Measurements from ENCODE around the gene RCOR3. TPM values are rescaled to one million over a fixed set of nuclear protein-coding genes. Genes with fewer than 3 reads are reported as not detected.
"Not testable (repeated sequence)": the region's sequence is repeated elsewhere in the genome, so short reads cannot be mapped to it uniquely, and the experiment has no call there.

Gene RCOR3
- polyA plus RNA-seq (2013, experiment 1 of 2) = 21.9 TPM
- polyA plus RNA-seq (2013, experiment 2 of 2) = 33.5 TPM

DNA sequence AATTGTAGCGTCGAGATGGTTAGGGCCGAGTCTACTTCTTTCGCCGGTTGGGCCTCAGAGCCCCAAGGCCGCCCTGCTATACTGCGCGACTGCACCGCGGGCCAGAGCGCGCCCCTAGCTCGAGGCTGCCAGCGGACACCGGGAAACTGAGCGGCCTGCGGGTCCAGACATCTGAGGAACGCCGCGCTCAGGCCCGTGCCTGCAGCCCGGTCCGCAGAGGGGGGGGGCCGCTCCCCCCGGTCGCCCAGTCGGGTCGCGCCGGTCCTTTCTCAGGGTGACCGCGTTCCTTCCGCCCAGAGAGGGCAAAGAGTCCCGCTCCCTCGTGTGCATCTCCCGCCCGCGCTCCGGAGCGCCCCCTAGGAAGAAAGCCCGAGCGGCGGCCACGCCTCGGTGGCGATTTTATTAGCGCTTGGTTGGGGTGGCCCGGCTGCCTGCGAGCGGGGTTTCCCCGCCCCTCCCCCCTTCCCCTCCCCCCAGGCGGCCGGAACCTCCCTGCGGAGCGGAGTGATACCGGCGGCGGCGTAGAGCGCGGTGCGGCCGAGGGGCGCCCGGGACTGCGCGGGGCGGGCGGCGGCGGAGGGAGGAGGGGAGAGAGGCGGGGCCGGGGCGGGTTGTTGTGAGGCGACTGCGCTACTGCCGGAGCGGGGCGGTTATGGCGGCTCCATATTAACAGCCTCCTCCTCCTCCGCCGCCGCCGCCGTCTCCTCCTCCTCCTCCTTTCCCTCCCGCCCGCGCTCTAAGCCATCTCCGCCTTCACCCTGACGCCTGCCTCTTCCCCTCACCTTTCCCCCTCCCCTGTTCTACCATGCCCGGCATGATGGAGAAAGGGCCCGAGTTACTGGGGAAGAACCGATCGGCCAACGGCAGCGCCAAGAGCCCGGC lies at the start of gene RCOR3:
Gene RCOR3 (plus strand): TSS at position 611 of the 882 bp plus-strand sequence. CDS start 195 bp downstream, at position 806.
- Histone ChIP-seq H3K4me1 (ENCODE audit: control insufficient read depth, insufficient read depth, low read length, poor library complexity, severe bottlenecking) (peaks cover 11% of the 10 kb centered on the region), H3K36me3 (ENCODE audit: control insufficient read depth, insufficient read depth, low read length) (peaks cover 3% of the 10 kb centered on the region), H3K9me3 (ENCODE audit: control insufficient read depth, low read length) (no peaks in the 10 kb centered on the region), H3K27ac (ENCODE audit: low read depth, low read length, severe bottlenecking) (peak within 1 kb of the TSS; percentile 93), H3K4me3 (ENCODE audit: extremely low read depth, insufficient read depth, low read length, poor library complexity, severe bottlenecking) (peak within 1 kb of the TSS; percentile 73)
- 0% methylated on average over 54 to 57 of the region's 97 CpGs for WGBS, 2 experiments (ENCODE audit: insufficient coverage in 2 of 2)

DNA sequence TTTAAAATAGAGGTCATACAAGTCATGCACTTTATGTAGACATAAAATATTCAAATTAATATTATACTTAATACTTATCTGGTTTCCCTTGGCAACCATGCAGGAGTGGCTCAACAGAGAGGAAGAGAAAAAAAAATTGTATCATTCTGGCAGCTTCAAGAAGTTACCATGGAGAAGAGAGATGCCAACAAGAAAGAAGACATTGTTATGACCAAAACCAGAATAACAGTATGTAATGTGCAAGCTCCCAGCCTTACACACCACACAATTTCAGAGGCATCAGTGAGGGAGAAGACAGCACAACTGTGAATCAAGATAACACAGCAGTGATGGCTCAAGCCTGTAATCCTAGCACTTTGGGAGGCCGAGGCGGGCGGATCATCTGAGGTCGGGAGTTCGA lies 49.1 kb upstream of the RCOR3 start:
- Histone ChIP-seq H3K9me3 (ENCODE audit: control insufficient read depth, low read length) (peaks cover 3% of the 10 kb centered on the region), H3K36me3 (ENCODE audit: control insufficient read depth, insufficient read depth, low read length) (no peaks in the 10 kb centered on the region), H3K4me3 (ENCODE audit: extremely low read depth, insufficient read depth, low read length, poor library complexity, severe bottlenecking) (no peak overlapping the region), H3K27ac (ENCODE audit: low read depth, low read length, severe bottlenecking) (no peak overlapping the region), H3K4me1 (ENCODE audit: control insufficient read depth, insufficient read depth, low read length, poor library complexity, severe bottlenecking) (no peaks in the 10 kb centered on the region)
- no CpG with 5 or more reads among the region's 5 CpGs for WGBS, 2 experiments (ENCODE audit: insufficient coverage in 2 of 2)

DNA sequence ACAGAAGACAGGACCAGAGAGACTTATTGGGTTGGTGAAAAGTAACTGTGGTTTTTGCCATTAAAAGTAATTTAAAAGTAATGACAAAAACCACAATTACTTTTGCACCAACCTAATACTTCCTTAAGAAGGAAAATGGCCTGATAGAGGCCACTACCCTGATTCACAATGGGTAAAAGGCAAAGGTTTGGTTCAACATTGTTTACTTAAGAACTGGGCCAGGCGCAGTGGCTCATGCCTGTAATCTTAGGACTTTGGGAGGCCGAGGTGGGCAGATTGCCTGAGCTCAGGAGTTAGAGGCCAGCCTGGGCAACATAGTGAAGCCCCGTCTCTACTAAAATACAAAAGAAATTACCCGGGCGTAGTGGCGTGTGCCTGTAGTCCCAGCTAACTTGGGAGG lies 48.2 kb upstream of the RCOR3 start:
- Histone ChIP-seq H3K4me3 (ENCODE audit: extremely low read depth, insufficient read depth, low read length, poor library complexity, severe bottlenecking) (no peak overlapping the region), H3K36me3 (ENCODE audit: control insufficient read depth, insufficient read depth, low read length) (no peaks in the 10 kb centered on the region), H3K27ac (ENCODE audit: low read depth, low read length, severe bottlenecking) (no peak overlapping the region), H3K4me1 (ENCODE audit: control insufficient read depth, insufficient read depth, low read length, poor library complexity, severe bottlenecking) (no peaks in the 10 kb centered on the region), H3K9me3 (ENCODE audit: control insufficient read depth, low read length) (peaks cover 3% of the 10 kb centered on the region)
- WGBS, 2 experiments (ENCODE audit: insufficient coverage in 2 of 2) = 84 to 96% methylated on average over 3 to 6 of the region's 6 CpGs

DNA sequence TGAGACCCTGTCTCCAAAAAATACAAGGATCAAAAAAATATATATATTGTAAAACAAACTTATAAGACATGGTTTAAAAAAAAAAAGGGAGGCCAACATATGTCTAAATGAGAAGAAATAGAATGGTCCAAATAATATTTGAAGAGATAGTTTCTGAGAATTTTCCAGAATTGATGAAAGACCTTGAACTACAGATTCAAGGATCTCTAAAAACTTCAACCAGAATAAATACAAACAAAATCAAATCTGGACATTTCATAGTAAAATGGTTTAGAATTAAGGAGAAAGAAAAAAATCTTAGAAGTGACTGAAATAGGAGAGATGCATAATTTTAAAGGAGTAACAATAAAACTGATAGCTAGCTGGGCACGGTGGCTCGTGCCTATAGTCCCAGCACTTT lies 45.5 kb upstream of the RCOR3 start:
- no peak overlapping the region for H3K4me3 ChIP-seq (ENCODE audit: extremely low read depth, insufficient read depth, low read length, poor library complexity, severe bottlenecking)
- 90 to 100% methylated on average over 2 of the region's 2 CpGs for WGBS, 2 experiments (ENCODE audit: insufficient coverage in 2 of 2)
- H3K9me3 ChIP-seq (ENCODE audit: control insufficient read depth, low read length) = no peaks in the 10 kb centered on the region
- no peaks in the 10 kb centered on the region for H3K36me3 ChIP-seq (ENCODE audit: control insufficient read depth, insufficient read depth, low read length)
- H3K4me1 ChIP-seq (ENCODE audit: control insufficient read depth, insufficient read depth, low read length, poor library complexity, severe bottlenecking) = no peaks in the 10 kb centered on the region
- H3K27ac ChIP-seq (ENCODE audit: low read depth, low read length, severe bottlenecking) = no peak overlapping the region

DNA sequence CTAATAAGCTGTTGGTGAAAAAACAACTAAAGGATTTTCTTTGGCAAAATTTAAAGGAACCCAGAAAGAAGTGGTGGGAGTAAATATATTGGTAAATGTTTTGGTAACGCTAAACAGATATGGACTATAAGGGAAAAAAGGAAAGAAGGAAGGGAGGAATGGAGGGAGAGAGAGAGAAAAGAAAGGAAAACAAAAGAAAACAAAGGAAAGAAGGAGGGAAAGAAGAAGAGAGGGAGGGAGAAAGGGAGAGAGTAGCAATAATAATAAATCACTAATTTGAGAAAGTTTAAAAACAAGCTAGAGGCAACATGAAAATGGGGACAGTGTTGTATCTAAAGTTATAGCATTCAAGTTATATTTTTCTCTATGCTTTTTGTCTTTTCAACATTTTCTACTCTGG lies 43.6 kb upstream of the RCOR3 start:
- no peaks in the 10 kb centered on the region for H3K9me3 ChIP-seq (ENCODE audit: control insufficient read depth, low read length)
- no peak overlapping the region for H3K27ac ChIP-seq (ENCODE audit: low read depth, low read length, severe bottlenecking)
- no peak overlapping the region for H3K4me3 ChIP-seq (ENCODE audit: extremely low read depth, insufficient read depth, low read length, poor library complexity, severe bottlenecking)
- no peaks in the 10 kb centered on the region for H3K4me1 ChIP-seq (ENCODE audit: control insufficient read depth, insufficient read depth, low read length, poor library complexity, severe bottlenecking)
- no peaks in the 10 kb centered on the region for H3K36me3 ChIP-seq (ENCODE audit: control insufficient read depth, insufficient read depth, low read length)
- WGBS, 2 experiments (ENCODE audit: insufficient coverage in 2 of 2) = 100% methylated on average over 1 of the region's 1 CpG

DNA sequence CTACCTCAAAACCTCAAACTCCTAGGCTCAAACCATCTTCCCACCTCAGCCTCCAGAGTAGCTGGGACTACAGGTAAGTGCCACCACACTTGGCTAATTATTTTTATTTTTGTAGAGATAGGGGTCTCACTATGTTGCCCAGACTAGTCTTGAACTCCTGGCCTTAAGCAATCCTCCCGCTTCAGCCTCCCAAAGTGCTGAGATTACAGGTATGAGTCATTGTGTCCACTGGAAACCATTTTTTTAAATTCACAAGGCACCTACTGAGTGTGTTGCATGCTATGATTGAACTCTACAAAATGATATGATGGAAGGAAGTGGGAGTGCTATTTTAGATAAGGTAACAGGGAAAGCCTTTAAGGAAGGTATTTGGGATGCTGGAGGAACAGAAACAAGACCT lies 41.8 kb upstream of the RCOR3 start:
- Histone ChIP-seq H3K36me3 (ENCODE audit: control insufficient read depth, insufficient read depth, low read length) (no peaks in the 10 kb centered on the region), H3K9me3 (ENCODE audit: control insufficient read depth, low read length) (no peaks in the 10 kb centered on the region), H3K4me1 (ENCODE audit: control insufficient read depth, insufficient read depth, low read length, poor library complexity, severe bottlenecking) (no peaks in the 10 kb centered on the region), H3K4me3 (ENCODE audit: extremely low read depth, insufficient read depth, low read length, poor library complexity, severe bottlenecking) (no peak overlapping the region), H3K27ac (ENCODE audit: low read depth, low read length, severe bottlenecking) (no peak overlapping the region)
- 100% methylated on average over 1 of the region's 1 CpG; no CpG with 5 or more reads in 1 of the 2 experiments for WGBS, 2 experiments (ENCODE audit: insufficient coverage in 2 of 2)

DNA sequence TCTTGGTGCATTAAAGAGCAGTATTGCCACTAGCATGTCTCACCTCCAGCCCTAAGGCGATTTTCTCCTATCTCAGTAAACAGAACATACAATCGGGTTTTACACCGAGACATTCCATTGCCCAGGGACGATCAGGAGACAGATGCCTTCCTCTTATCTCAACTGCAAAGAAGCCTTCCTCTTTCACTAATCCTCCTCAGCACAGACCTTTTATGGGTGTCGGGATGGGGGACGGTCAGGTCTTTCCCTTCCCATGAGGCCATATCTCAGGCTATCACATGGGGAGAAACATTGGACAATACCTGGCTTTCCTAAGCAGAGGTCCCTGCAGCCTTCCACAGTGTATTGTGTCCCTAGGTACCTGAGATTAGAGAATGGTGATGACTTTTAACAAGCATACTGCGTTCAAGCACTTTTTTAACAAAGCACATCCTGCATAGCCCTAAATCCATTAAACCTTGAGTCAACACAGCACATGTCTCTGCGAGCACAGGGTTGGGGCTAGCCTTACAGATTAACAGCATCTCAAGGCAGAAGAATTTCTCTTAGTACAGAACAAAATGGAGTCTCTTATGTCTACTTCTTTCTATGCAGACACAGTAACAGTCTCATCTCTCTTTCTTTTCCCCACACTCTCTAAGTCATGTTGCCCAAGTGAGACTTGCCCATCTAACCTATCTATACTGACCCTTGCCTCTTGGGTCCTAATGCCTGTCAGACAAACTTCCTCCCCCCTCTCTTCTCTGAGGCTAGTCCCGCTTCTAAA lies 36.5 kb upstream of the RCOR3 start:
- 87 to 90% methylated on average over 7 to 8 of the region's 9 CpGs for WGBS, 2 experiments (ENCODE audit: insufficient coverage in 2 of 2)
- not testable (repeated sequence) for H3K4me3 ChIP-seq (ENCODE audit: extremely low read depth, insufficient read depth, low read length, poor library complexity, severe bottlenecking); H3K36me3 ChIP-seq (ENCODE audit: control insufficient read depth, insufficient read depth, low read length); H3K27ac ChIP-seq (ENCODE audit: low read depth, low read length, severe bottlenecking); H3K4me1 ChIP-seq (ENCODE audit: control insufficient read depth, insufficient read depth, low read length, poor library complexity, severe bottlenecking); H3K9me3 ChIP-seq (ENCODE audit: control insufficient read depth, low read length)

DNA sequence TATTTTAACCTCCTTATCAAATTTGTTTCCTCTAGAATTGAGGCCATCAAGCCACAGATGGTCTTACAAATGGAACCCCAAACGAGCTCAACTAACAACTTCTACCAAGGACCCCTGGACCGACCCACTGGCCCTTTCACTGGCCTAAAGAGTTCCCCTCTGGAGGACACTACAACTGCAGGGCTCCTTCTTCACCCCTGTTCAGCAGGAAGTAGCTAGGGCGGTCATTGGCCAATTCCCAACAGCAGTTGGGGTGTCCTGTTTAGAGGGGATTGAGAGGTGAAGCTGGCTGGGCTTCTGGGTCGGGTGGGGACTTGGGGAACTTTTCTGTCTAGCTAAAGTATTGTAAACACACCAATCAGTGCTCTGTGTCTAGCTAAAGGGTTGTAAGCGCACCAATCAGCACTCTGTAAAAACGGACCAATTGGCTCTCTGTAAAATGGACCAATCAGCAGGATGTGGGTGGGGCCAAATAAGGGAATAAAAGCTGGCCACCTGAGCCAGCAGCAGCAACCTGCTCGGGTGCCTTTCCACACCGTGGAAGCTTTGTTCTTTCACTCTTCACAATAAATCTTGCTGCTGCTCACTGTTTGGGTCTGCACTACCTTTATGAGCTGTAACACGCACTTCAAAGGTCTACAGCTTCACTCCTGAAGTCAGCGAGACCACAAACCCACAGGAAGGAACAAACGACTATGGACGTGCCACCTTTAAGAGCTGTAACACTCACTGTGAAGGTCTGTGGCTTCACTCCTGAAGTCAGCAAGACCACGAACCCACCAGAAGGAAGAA lies 30.4 kb upstream of the RCOR3 start:
- H3K9me3 ChIP-seq (ENCODE audit: control insufficient read depth, low read length); H3K4me3 ChIP-seq (ENCODE audit: extremely low read depth, insufficient read depth, low read length, poor library complexity, severe bottlenecking); H3K4me1 ChIP-seq (ENCODE audit: control insufficient read depth, insufficient read depth, low read length, poor library complexity, severe bottlenecking); H3K36me3 ChIP-seq (ENCODE audit: control insufficient read depth, insufficient read depth, low read length); H3K27ac ChIP-seq (ENCODE audit: low read depth, low read length, severe bottlenecking): not testable (repeated sequence)
- 90 to 99% methylated on average over 8 of the region's 13 CpGs for WGBS, 2 experiments (ENCODE audit: insufficient coverage in 2 of 2)

DNA sequence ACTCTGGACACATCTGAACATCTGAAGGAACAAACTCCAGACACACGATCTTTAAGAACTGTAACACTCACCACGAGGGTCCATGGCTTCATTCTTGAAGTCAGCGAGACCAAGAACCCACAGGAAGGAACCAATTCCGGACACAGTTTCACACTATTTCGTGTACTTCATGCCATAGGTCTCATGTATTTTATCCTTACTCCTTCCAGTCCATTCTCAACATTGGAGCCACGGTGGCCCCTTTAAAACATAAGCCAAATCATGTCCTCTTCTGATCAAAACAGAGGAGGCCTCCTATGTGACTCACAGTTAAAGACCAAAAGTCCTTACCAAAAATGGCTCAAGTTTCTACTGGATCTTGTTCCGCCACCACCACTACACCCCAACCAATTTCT lies 29.8 kb upstream of the RCOR3 start:
- 90 to 91% methylated on average over 7 of the region's 7 CpGs for WGBS, 2 experiments (ENCODE audit: insufficient coverage in 2 of 2)
- H3K36me3 ChIP-seq (ENCODE audit: control insufficient read depth, insufficient read depth, low read length) = no peaks in the 10 kb centered on the region

DNA sequence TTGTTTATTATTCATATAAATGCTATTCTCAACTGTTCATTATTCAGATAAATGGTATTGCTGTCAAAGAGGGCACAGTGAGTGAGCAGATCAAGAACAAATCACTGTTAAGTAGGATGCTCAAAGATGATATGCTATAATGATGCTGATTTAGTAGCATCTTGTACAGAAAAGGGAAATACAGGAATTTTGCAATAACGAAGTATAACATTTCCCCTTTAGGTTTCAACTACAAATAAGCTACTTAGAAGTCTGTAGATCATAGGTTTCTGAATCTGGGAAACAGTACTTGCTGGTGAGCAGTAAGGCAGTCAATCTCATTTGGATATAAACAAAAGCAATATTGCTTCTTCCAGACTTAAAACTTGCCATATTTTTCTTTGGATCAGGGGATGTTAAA lies 27.3 kb upstream of the RCOR3 start:
- H3K9me3 ChIP-seq (ENCODE audit: control insufficient read depth, low read length) = no peaks in the 10 kb centered on the region
- no peak overlapping the region for H3K4me3 ChIP-seq (ENCODE audit: extremely low read depth, insufficient read depth, low read length, poor library complexity, severe bottlenecking)
- no peaks in the 10 kb centered on the region for H3K4me1 ChIP-seq (ENCODE audit: control insufficient read depth, insufficient read depth, low read length, poor library complexity, severe bottlenecking)
- WGBS, 2 experiments (ENCODE audit: insufficient coverage in 2 of 2) = no CpG with 5 or more reads among the region's 1 CpG
- H3K36me3 ChIP-seq (ENCODE audit: control insufficient read depth, insufficient read depth, low read length) = no peaks in the 10 kb centered on the region
- H3K27ac ChIP-seq (ENCODE audit: low read depth, low read length, severe bottlenecking) = no peak overlapping the region

More for the DNA sequence above, 29.8 kb upstream of the RCOR3 start:
- no peaks in the 10 kb centered on the region for H3K4me1 ChIP-seq (ENCODE audit: control insufficient read depth, insufficient read depth, low read length, poor library complexity, severe bottlenecking)
- no peak overlapping the region for H3K4me3 ChIP-seq (ENCODE audit: extremely low read depth, insufficient read depth, low read length, poor library complexity, severe bottlenecking)
- H3K27ac ChIP-seq (ENCODE audit: low read depth, low read length, severe bottlenecking) = no peak overlapping the region
- H3K9me3 ChIP-seq (ENCODE audit: control insufficient read depth, low read length) = no peaks in the 10 kb centered on the region

Data from mesodermal cell (in vitro differentiated cells).